ENCODE measurements around the gene TMEM273. TPM values are rescaled to one million over a fixed set of nuclear protein-coding genes. Genes with fewer than 3 reads are reported as not detected.

TMEM273 gene
- under 0.01 TPM in 1 of 2 replicates, not detected in the other for total RNA-seq

GRCh38 chr10:49187950-49188761, at the start of gene TMEM273:
TSS of gene TMEM273 (minus strand) at chr10:49188391. CDS start at chr10:49188336, 55 bp downstream.

DNA sequence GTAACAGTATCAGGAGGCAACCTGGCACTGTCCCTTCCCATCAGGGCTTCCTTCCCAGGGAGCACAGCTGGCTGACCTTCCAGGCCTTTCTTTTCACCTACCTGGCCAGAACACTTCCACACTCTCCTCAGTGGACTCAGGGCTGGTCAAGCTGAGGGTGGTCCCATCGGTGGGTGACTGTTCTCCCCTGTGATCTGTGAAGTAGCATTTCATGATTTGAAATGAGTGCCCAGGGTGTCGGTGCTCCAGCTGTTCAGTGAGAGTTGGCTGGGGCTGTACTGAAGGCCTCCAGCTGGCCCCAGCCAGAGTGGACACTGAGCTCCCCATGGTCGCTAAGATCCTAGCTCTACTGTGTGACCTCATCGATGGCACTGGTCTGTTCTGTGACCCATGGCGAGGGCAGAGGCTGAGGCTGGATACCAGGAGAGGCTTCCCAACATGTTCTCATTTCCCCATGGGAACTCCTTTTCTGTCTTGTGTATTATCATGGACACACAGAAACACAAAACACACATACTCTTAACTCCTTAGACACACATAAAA, 54.4 kb downstream of the TMEM273 start, which contains the start of gene FAM170B:
Gene FAM170B, minus strand, starts transcription at position 316 of the 543 bp plus-strand sequence. Its CDS starts 103 bp downstream, at position 213.

GRCh38 chr10:49115015-49115795, 73.0 kb downstream of the TMEM273 start, which contains the start of gene VSTM4:
TSS of gene VSTM4 (minus strand) at chr10:49115522. CDS start at chr10:49115485, 37 bp downstream.

Other genes with a start within 250 kb of the TMEM273 start
- gene LRRC18, start 248.6 kb downstream of the TMEM273 start, total RNA-seq, result not detected in 2 replicates
- 5.8 and 9.1 TPM in 2 replicates for gene VSTM4, start 72.9 kb downstream of the TMEM273 start, total RNA-seq
- not detected in 2 replicates for gene FAM170B, start 54.4 kb downstream of the TMEM273 start, total RNA-seq
- not detected in 2 replicates for gene C10orf71, start 110.8 kb upstream of the TMEM273 start, total RNA-seq
- gene DRGX, start 207.7 kb upstream of the TMEM273 start, total RNA-seq, result not detected in 2 replicates